T1000 (cell line): ENCODE data around the gene RPS3.

Source experiments
- DNase-seq: peaks from one replicate; lab custom pipeline; 2025; ENCODE audit warnings: mixed read lengths; lab: John Stamatoyannopoulos, UW

Gene RPS3

GRCh38 chr11:75420224-75421034, 21.1 kb downstream of the RPS3 start:
- no peak for DNase-seq

GRCh38 chr11:75421035-75421602, 21.8 kb downstream of the RPS3 start:
- no peak for DNase-seq

- DNase-seq = no peak
These were observed 22.6 kb downstream of the RPS3 start for GRCh38 chr11:75421902-75422247.

- DNase-seq = no peak
These were observed 23.2 kb downstream of the RPS3 start for GRCh38 chr11:75422248-75423231.

GRCh38 chr11:75423721-75424120, 24.4 kb downstream of the RPS3 start:
- no peak for DNase-seq

GRCh38 chr11:75424396-75424795, 25.1 kb downstream of the RPS3 start:
- no peak for DNase-seq

- no peak for DNase-seq
These were observed 26.1 kb downstream of the RPS3 start for GRCh38 chr11:75425422-75425821.

- no peak for DNase-seq
These were observed 27.4 kb downstream of the RPS3 start for GRCh38 chr11:75426720-75427086.

GRCh38 chr11:75427181-75427580, 27.9 kb downstream of the RPS3 start:
- no peak for DNase-seq

GRCh38 chr11:75428281-75428724, 29.0 kb downstream of the RPS3 start:
- peak; percentile 91 for DNase-seq

GRCh38 chr11:75428989-75429640, 29.8 kb downstream of the RPS3 start:
- DNase-seq = no peak

GRCh38 chr11:75429641-75429901, 30.3 kb downstream of the RPS3 start:
- DNase-seq = no peak

- DNase-seq = peak; percentile 39
These were observed 30.8 kb downstream of the RPS3 start for GRCh38 chr11:75429902-75430713.

GRCh38 chr11:75430714-75431532, 31.6 kb downstream of the RPS3 start:
- DNase-seq = no peak

GRCh38 chr11:75431533-75432525, 32.5 kb downstream of the RPS3 start:
- DNase-seq = no peak

- DNase-seq = no peak
These were observed 33.6 kb downstream of the RPS3 start, which contains the start of gene KLHL35 for GRCh38 chr11:75432911-75433321. KLHL35 (minus strand) TSS chr11:75433203; CDS start chr11:75430629, 2,574 bp downstream.

GRCh38 chr11:75433443-75433842, 34.1 kb downstream of the RPS3 start:
- no peak for DNase-seq

- DNase-seq = no peak
These were observed 34.7 kb downstream of the RPS3 start for GRCh38 chr11:75434051-75434450.

- DNase-seq = no peak
These were observed 35.7 kb downstream of the RPS3 start for GRCh38 chr11:75434886-75435570.
